CD4-positive, alpha-beta T cell treated with Interleukin-4 for 4 hours (primary cell): Measurements from ENCODE around the gene LRCOL1.

Experiments used
- DNase-seq: peaks from one replicate; pipeline ENCODE4 v3.0.0-alpha.2; 2020

Gene LRCOL1

DNA sequence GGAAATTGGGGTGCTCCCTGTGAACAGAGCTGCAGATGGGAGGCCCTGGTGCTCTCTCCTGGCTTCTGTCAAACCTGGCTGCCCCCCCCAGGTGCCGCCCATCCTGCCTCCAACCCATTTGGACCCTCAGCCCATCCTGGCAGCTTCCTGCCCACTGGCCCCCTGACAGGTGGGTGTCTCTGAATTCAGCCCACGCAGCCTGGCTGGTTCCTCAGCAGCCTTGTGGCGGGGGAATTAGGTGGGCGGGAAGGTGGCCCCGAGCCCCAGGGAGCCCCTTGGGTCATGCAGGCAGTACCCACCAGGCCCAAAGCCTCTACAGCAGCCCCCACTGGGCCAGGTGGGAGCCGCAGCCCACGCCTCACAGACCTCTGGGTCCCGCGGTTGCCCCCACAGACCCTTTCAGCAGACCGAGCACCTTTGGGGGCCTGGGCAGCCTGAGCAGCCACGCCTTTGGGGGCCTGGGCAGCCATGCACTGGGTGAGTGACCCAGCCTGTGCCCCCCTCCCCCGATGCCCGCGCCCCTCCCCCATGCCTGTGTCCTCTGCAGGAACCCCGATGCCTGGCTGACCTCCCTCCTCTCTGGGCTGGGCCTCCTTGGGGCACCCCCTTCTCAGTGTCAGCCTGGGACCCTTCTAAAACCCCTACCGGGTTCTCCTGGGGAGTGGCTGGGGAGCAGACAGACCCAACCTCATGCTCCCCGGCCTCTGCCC is 28.9 kb downstream of the LRCOL1 start:
- DNase-seq = no peak

DNA sequence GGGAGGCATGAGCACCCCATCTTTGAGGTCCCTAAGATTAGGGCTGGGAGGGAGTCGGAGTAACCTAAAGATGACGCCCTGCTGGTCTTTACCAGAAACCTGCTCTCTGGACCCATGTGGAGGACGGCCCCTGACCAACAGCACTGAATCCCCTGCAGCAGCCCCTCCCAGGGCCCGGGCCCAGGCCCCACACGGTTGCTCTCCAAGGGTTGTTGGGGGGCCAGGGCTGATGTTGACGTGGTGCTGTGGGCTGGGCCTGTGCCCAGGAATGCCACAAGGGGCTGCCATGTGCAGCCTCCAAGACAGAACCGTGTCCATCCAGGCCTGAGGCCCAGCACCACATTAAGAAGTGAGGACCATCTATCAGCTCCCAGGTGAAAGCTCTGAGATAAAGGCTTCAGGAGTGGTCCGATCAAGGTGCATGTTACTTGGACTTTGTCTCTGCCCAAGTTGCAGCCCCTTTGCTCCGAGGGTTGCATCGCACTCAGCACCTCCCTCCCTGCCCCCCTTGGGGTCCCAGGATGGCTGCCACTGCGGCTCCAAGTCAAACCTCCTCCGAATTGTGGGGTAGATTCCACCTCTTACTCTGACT is 29.6 kb downstream of the LRCOL1 start:
- DNase-seq = no peak

DNA sequence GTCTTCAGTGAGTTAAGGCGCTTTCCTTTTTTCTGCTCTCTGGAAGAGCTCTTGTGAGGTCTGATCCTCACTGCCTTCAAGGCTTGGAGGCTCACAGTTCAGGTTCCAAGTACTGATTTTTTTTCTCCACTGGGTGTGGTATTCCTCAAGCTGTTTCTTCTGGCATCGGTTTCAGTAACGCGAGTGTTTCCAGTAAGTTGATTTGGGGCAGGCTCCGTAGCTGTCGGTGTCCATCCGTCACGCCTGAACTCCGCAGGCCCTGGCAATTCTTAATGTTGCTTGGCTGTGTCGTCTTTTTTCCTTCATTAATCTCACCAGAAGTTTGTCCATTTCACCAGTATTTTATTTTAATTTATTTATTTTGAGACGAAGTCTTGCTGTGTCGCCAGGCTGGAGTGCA is 30.6 kb downstream of the LRCOL1 start:
- no peak for DNase-seq

DNA sequence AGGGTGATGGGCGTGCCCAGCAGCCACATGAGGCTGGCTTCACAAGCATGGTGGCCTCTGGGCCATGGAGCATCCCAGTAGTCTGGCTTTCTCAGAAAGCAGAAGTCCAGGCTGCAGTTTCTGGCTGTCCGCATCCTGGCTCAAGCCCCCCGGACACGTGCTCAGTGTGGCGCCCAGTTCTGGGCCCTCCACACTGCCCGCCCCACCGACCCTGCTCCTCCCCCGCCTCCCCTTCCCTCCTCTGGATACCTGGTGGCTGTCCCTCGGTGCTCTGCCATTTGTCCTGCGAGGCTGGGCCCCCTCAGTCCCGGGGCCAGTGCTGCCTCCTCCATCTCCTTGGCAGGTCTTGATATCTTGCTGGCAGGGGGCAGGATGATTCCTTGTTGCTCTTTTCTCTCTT is 31.6 kb downstream of the LRCOL1 start:
- no peak for DNase-seq

DNA sequence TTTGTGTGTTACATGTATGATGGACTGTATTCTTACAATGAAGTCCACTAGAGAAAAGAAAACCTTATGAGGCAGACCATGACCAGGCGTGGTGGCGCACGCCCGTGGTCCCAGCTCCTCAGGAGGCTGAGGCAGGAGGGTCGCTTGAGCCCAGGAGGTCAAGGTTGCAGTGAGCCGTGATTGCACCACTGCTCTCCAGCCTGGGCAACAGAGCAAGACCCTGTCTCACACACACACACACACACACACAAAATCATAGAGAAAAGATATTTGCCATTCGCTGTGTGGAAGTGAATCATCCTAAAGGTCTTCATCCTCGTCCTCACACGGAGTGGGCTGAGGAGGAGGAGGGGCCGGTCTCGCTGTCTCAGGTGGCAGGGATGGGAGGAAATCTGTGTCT is 32.3 kb downstream of the LRCOL1 start:
- DNase-seq = no peak

DNA sequence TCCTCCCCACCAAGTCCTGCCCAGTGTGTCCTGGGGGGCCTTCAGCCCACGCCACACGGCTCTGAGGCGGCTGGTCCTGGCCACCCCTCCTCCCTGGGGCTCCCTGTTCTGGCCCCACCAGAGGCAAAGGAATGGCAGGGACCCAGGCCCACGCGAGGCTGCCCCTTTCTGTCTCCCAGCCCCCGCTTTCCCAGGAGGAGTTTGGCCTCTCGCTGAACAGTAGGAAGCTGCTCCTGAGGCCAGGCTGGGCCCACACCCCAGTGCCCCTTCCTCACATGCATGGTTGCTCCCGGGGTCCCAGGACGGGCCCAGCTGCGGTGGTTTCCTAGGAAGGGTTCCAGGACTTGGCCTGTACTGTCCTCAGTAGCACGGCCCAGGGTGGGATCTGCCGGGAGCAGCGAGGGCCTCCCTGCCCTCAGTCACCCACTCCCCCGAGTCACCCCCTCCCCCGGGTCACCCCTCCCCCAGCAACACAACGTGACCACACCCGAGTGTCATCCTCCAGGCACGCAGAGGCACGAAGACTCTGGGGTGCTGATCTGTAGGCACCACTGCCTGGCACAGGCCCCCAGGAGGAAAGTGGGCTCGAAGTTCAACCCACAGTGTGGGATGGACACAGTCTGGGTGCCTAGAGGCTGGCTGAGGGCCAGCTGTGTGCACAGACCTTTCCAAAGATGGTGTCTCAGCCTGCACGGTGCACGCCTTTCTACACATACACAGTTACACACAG is 33.0 kb downstream of the LRCOL1 start:
- no peak for DNase-seq

DNA sequence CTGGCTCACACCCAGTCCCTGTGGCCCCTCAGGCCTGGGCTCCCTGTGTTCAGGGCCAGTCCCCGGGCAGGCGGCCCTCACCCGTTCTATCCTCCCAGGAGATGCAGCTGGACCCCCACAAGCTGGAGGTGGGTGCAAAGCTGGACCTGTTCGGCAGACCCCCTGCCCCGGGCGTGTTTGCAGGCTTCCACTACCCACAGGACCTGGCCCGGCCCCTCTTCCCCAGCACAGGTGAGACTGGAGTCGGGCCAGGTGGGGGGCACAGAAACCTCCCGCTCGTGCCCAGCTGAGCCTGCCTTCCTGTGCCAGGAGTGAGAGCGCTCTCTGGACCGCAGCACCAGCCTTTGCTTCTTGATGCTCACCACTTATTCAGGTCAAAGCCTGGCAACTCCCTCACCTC is 33.7 kb downstream of the LRCOL1 start:
- DNase-seq = no peak

DNA sequence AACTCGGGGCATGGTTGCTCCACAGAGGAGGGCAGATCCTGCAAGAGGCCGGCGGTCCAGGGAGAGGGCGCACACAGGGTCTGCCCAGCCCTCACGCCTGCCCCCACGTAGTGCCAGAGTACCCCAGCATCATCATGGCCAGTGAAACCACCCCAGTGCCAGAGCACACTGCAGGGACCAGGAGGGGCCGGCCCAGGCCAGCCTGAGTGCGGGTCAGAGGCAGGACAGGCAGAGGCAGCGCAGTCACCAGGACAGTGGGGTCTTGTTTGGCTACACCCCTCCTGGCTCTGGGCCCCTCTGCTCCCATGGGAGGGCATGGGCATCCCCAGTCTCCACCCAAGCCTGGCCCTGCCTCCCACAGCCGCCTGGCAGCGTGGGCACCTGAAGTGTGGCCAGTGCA is 34.7 kb downstream of the LRCOL1 start:
- no peak for DNase-seq

DNA sequence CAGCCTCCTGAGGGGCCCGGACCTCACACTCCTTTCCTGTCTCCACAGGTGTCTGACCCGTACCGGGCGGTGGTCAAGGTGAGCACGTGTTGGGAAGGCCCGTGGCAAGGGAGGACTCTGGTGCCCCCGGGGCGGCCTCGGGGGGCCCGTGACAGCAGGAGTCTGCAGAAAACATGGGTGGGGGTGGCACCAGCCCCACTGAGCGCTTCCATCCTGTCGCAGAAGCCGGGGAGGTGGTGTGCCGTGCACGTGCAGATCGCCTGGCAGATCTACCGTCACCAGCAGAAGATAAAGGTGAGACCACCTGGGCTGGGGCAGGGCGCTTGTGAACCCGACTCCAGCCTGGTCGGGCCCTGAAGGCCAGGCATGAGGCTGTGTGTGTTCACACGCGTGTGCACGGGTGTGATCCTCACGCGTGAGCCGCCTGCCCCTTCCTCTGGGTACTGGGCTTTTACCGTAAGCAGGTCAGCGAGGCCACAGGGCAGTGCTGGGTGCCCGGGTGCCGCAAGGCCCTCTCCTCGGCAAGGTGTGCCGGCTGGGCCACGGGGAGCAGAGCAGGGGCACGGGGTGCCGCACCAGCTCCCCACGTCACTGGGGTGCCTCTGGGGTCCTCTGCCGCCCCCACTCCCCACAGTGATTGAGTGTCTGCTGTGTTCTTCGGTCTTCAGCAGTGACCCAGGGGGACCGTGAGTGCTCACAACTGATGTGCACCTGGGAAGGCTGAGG is 35.9 kb downstream of the LRCOL1 start:
- DNase-seq = no peak

DNA sequence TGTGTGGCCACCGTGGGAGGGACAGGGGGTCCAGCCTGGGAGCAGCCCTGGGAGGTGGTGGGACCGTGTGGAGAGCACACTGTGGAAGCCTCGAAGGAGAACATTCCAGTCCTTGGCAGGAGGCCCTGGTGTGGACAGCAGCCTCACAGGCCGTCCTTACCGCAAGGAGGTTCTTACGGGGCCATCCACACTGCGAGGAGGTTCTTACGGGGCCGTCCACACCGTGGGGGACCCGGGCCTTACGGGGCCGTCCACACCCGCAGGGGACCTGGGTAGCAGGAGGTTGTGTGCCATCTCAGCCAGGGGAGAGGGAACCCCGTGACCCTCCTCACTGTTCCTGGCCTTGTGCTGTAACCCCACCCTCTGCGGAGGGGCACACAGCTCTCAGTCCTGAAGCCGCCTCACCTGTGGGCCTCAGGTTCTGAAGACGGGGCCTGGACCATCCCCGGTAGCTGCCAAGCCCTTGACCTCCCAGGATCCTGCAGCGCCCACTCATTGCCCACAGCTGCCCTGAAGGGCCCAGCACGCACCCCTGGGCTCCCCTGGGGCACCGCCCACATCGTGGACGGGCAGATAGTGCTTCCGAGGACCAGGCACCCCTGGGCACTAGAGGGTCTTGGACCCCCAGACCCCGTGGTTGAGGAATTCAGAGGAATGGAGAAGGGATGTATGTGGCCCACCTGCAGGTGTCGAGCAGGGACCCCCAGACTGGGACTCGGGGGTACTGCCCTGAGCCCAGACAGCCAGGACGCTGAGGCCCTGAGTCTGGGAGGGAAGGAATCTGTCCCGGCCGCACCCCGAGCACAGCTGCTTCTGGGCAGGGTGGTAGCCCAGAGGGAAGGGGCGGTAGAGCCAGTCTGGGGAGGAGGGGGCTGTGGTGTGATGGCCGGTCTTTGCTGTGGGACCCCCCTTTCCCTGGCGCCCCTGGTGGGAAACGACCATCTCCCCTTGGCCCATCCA is 37.3 kb downstream of the LRCOL1 start:
- no peak for DNase-seq

DNA sequence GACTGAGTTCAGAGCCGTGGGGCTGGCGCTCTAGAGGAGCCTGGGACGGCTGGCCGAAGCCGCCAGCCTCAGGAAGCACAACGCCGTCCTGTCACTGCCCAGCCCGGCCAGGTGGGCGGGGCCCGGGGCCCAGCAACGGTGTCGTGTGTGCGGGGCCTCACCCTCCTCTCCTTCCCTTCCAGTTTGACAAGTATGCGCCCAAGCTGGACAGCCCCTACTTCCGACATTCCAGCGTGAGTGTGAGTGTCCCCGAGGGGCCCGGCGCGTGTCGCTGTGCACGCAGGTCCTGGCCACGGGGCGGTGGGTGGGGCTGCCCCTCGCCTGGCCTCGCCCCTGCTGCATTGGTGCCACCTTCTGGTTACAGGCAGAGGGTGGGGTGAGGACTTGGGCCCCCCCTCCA is 38.3 kb downstream of the LRCOL1 start:
- no peak for DNase-seq

DNA sequence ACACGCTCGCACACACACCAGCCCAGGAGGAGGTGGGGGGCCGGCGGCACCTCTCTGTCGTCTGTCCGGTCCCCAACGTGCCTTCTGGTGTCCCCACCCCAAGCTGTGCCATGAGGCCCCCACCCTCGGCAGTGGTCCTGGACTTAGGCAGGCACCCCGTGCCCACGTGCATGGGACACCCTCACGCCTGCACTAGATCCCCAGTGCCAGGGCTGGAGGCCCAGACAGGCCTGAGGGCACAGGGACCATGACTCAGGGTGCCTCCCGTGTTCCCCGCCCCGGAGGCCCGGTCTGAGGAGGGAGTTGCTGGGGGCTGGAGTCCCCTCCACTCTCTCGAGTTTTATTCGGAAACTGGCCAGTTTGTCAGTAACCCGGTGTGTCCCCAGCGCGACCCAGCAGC is 38.8 kb downstream of the LRCOL1 start:
- DNase-seq = no peak

DNA sequence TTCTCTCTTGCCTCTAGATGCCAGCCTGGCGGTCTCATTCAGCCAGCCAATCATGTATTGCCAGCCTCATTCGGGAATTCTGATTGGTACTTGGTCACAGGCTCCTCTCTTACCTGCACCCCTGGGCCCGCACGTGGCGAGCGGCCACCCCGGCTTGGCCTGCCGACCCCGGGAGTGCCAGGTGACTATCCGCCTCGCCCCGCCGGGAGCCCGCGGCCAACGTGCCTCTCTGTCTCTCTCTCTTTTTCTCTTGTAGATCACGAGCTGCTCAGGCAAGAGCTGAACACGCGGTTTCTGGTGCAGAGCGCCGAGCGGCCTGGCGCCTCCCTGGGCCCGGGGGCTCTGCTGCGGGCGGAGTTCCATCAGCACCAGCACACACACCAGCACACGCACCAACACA is 39.3 kb downstream of the LRCOL1 start:
- DNase-seq = no peak

DNA sequence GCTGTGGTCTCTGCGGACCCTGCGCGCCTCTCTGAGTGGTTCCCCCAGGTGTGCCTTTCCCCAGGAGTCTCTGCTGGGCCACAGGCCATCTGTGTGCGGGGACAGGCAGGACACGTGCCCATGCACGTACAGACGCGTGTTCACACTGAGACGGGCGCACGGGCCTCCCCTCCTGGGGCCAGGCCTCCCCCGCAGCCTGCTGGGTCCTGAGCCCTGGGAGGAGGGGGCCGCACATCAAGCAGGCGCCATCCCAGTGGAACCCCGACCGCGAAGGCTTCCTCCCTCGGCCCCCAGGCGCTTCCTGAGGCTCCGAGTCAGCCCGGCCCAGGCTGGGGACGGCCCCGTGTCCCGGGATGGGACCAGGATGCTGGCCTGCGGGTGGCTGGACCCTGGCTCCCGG is 39.7 kb downstream of the LRCOL1 start:
- DNase-seq = no peak

DNA sequence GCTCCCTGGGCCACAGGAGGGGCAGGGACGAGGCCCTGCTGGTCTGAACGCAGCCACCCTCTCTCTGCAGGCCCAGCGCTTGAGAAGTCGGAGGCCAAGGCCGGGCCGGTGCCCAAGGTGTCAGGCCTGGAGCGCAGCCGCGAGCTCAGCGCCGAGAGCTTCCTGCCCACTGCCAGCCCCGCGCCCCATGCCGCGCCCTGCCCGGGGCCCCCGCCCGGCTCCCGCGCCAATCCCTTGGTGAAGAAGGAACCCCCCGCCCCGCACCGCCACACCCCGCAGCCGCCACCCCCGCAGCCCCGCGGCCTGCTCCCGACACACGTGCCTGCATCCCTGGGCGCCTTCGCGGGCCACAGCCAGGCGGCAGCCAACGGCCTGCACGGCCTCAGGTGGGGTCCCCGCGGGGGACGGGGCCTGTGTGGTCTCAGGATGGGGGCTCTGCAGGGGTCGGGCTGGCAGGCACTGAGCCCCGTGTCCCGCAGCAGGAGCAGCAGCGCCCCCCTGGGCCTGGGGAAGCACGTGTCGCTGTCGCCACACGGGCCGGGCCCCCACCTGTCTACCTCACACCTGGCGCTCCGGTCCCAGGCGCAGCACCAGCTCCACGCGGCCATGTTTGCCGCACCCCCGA is 40.4 kb downstream of the LRCOL1 start:
- no peak for DNase-seq

DNA sequence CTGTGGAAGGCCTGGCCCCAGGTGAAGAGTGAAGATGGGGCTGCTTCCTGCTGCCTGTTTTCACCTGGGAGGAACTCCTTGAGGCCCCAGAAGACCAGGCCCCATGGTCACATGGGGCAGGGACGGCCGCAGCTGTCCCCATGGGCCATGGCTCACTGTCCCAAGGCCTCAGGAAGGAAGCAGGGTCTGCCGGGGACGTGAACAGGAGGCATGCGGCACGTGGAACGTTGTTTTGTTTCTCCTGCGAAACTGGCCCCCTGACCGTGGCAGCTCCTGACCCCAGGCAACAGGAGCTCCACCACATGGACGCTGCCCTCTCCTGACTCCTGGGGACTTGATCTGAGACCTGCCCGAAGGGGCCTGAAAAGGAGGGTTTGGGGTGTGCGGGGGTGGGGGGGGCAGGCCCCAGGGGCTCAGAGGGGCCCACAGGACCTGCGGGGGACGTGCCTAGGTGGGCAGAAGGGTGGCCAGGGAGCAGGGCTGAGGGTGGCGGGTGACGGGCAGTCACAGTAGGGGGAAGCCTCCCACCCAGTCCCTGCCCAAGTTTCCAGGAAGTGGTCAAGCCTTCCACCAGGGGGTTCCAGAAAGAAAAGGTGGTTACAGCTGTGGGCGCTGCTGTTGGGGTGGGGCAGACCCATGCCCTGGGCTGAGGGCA is 41.4 kb downstream of the LRCOL1 start:
- no peak for DNase-seq

DNA sequence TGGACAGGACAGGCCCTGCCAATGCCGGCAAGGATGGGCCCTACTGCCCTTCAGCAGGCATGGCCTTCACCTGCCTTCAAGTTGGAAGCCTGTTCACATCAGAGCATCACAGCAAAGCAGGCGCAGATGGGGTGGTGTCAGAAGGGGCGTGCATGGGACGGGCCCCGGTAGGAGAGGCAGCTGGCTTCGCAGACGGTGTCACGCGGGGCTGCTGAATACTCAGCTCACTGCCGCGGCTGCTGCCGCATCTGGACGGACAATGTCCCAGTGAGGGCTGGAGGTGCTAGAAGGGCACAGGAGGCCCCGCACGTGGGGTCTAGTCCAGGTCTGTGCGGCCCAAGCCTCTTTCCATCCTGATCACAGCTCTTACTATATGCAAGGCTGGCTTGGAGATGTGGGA is 42.1 kb downstream of the LRCOL1 start:
- no peak for DNase-seq

DNA sequence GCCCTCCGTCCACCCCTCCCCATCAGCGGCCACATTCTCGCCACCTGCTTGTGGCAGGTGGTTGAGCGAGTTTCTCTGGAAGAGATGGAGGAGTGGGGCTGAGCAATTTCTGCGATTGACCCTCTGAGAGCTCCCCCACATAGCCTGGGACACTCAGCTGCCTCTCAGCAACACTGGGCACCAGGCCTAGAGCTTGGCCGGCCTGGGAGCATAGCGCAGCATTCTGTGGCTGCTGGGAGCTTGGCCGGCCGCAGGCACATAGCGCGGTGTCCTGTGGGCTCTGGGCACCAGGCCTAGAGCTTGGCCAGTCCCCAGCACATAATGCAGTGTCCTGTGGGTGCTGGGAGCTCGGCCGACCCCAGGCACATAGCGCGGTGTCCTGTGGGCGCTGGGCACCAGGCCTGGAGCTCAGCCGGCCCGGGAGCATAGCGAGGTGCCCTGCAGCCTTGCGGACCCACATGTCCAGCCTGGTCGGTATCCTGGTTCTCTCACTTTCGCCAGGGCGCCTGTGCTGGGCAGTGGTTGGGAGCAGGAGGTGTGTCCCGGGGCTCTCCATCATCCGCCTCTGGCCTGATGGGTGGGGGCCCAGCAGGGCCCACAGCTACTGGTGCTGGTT is 43.8 kb downstream of the LRCOL1 start:
- no peak for DNase-seq

DNA sequence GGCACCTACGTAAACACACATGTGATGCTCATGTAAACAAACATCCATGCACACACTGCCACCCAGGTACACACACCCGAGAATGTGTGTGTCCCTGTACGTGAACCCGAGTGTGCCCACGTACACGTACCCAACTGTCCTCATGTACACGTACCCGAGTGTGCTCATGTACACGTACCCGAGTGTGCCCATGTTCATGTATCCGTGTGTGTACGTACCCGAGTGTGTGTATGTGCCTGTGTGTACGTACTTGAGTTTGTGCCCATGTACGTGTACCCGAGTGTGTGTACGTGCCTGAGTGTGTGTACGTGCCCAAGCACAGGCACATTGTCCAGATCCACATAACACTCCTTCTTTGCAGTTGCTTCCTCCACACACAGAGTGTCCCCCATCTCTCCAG is 45.0 kb downstream of the LRCOL1 start:
- DNase-seq = no peak

DNA sequence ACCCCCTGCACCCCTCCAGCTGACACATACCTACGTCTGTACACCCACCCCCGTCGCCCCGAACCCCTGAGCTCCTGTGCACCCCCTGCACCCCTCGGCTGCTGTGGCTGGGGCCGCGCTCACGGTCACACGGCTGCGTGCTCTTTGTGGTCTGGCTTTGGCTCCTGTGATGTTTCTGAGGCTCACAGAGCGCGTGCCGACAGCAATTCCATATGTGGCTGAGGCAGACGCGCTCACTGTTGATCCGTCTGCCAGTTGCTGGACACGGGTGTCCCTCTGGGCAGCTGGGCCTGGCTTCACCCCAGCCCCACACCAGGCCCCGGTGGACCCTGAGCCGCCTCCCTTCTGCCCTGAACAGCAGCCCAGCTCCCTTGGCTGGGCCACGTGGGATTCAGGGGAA is 46.5 kb downstream of the LRCOL1 start:
- DNase-seq = no peak

DNA sequence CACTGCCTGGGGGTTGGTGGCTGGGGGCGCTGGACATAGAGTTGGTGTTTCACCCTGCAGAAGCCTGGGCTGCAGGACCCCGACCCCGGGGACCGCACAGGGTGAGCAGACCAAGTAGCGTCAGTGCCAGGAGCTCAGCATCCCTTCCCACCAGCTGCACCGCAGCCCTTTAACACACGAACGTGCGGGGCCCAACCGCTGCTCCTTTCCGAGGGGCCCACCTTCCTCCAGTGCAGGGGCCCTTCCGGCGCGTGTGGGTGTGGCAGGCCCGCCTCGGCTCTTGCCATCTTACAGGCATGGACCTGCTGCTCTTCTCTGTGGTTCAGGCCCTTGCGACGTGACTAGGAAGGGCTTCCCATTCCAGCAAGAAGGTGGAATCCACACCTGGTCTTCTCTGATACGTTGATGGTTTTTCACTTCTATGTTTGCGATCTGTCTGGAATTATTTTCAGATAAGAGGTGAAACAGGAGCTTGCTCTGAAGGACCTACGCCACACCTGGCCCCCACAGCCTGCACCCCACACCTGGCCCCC is 47.8 kb downstream of the LRCOL1 start:
- no peak for DNase-seq
